Stimulated activated CD8-positive, alpha-beta memory T cell treated with anti-CD3 and anti-CD28 coated beads, Interleukin-4, amount 100 ng/mL, for 24 hours (primary cell): ENCODE data around the gene CD79B.

Experiments used
- DNase-seq: peaks from one replicate; pipeline ENCODE4 v3.0.0-alpha.2; 2020; ENCODE audit warnings: low read depth

Gene CD79B

DNA sequence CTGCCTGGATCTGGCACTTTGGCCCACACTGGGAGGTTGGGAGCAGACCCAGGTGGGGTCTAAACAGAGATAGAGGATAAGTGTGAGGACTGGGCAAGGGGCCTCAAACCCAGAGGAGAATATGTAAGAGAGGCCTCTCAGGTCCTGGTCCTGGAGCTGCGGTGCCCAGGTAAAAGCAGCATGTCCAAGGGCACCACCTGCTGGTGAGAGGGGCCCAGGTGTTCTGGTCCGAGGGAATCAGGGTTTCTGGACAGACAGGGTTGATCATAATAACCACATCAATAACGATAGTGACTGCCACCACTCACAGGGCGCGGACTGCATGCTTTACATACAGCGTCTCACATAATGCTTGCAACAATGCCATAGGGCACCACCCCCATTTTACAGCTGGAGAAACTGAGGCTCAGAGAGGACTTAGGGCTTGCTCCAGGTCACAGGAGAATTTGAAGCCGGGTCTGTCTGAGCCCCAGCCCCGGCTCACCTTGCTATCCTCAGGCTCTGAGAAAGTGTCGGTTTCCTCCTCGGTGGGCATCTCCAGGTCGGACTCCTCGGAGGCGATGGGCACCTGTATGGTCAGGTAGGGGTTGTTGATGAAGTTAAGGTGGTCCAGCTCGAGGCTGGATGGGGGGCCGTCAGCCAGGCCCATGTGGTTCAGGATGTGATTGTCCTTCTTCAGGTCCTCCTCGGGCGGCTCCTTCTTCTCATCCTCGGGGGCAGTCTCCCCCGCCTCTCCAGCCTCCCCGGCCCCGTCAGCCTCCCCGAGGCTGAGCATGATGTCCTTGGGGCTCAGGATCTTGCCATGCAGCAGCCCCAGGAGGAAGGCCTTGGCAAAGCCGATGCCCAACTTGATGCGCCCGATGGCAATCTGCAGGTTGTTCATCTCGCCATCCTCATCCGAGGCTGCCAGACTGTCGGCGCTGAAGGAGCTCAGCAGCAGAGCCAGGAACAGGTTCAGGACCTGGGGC, 19.1 kb upstream of the CD79B start:
- DNase-seq = no peak

DNA sequence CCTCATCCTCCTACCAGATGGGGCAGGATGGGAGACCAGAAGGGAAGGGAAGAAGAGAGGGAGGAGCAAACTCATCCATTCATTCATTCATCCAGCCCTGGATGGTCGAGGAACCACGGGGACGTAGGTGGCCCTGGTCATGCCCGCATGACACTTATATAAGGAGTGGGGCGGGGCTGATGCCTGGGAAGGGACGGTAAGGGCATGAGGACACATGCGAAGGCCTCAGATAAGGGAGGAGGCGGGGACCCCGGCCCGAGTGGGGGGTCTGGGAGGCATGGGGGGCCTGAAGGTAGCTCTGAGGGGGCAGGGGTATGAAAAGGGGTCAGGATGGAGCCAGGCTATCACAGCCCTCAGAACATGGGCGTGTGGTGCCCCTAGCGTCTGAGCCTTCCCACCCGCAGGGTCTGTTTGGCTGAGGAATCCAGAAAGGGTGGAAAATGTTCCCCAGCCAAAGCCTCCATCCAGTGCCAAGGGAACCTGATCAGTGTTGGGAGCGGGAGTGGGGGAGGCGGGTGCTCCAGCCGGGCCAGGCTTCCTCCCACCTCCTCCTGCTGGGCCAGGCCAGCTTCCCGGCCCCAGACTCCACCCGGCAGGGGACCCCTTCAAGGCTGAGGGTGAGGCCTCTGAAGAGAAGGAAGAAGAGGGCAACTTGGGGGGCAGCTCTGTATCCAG, 17.6 kb upstream of the CD79B start:
- DNase-seq = no peak

DNA sequence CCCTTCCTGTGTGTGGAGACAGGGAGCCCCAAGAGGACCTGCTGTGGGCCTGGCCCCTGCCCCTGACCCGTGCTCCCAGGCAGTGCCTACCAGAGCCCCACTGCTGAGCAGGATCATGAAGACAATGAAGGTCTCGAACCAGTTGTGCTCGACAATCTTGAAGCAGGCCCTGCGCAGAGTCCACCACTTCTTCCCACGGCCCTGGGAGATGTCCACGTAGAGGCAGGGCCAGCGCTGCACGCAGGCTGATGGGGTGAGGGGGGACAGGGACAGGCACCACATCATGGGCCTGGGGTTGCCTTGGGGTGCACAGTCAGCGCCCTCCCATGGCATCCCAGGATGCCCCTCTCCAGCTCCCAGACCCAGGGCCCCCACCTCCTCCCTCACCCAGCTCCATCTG, 16.4 kb upstream of the CD79B start:
- DNase-seq = no peak

DNA sequence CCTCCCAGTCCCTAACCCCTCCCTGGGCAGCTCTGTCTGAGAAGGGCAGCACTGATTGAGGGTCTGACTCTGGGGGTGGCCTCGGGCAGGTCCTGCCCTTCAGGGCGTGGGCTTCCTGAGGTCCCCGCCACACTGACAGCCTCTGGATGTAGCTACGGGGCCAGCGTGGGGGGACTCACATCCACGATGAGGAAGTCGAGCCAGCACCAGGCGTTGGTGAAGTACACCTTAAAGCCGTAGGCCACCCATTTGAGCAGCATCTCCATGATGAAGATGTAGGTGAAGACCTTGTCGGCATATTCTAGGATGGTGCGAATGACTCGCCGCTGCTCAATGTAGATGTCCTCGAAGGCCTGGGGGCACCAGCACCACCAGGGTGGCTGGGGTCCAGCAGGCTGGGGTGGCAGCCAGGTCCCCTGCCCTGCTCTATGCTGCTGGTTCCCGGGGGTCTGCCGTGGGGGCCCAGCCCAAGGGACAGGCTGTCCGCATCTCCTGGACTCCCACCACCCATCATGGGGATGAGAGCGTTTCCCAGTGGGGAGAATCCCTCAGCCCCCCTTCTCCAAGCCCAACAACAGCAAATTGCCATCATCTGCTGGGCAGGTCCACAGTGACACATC, 15.7 kb upstream of the CD79B start:
- no peak for DNase-seq

DNA sequence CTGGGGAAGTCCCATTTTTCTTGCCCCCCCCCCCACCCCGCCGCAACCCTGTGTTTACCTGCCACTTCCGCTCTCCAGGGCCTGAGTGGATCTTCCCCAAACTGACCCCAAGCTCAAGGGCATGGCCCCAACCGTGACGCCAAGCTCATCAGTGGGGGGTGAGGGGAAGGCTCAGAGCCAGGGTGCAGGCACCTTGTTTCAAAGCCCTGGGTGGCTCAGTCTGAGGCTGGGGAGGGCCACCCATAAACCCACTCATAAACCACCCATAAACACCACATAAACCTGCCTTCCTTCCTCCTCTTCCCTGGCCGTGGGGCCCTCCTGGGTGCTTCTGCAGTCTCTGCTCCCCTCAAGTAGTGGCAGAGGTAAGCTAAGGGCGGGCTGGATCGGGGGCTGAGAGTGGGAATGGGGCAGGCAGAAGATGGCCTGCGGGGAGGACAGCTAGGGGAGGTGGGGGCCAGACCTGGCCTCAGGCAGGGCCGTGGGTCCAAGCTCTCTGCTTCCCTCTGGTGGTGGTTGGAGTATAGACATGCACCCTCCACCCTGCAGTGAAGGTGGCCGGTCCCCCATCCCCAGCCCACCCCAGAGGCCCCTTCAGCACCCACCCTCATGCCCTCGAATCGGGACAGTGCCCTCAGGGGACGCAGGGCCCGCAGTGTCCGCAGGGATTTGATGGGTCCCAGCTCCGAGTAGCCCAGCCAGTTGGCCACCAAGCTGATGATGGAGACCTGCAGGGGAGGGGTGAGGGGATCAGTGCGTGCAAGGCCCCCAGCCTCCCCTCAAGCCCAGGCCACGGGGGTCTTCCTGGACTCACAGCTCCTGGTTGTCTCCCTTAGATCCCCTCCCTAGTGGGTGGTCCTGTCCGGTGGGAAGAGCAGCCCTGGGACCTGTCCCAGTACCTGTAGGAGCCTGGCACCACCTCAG, 14.6 kb upstream of the CD79B start:
- DNase-seq = no peak

DNA sequence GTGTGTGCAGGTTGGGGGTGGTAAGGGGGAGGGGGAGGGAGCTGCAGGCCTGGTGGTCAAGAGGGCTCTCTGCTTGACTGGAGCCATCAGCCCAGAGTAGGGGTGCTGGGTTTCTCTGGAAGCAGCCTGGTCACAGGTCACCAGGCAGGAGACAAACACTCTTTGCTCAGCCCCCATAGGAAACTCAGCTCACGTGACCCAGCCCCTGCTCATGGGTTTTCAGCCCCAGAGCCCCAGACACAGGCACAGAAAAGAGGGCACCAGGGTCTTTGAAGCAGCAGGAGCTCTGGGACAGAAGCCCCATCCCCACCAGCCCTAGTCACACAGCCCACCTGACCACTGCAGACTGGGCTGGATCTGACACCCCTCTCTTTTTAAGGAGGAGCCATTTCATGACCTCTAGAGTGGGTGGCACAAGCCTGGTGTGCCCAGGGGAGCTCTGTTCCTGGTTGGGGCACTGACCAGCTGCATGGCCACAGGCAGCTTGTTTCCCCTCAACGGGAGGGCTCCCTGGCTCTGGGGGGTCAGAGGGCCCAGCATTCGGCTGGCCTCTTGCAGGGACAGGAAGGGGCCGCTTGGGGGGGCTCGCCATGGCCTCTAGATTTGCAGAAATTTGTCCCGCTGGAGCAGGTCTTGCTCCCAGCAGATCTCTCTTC, 13.8 kb upstream of the CD79B start:
- no peak for DNase-seq

DNA sequence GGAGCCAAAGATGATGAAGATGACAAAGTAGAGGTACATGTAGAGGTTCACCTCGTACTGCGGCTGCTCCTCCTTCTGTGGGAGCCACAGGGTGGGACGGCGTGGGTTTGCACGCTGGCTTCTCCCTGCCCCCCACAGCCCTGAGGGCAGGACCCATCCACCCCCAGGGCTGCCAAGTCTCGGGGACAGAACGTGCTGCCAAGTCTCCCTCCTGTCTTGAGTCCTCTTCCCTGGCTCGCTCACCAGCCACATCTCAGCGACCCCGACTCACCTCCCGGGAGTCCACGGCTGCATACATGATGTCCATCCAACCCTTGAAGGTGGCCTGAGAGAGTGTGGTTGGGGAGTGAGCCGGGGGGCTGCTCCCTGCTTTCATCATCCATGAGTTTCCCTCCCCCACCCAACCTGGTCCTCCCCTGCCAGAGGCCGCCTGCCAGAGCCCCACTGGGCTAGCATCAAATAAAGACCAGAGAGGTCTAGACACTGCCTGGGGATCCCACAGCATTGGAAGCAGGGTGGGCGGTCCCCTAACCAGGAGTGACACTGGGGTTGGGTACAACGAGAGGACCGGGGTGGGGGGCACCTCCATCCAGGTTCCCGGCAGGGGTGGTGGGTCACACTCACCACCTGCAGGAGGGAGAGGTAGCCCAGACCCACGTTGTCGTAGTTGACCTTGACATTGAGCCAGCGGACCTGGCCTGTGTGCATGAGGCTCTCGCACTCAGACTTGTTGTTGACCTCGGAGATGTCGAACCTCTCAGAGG, 12.8 kb upstream of the CD79B start:
- DNase-seq = no peak

DNA sequence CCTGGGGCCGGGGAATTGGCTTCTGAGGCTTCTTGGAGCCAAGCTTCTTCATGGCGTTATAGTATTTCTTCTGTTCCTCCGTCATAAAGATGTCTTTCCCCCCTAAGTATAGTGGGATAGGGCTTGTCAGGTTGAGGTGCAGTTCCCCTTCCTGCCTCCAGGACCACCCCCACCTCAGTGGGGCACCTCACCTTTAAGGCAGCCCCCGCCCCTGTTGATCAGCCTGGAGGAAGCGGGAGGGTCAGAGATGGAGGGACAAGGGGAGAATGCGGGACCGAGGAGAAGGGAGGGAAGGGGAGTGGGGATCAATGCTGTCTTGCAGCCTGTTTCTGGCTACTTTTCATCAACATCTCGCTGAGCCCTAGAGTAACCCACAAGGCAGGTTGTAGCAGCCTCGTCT, 11.6 kb upstream of the CD79B start:
- no peak for DNase-seq

DNA sequence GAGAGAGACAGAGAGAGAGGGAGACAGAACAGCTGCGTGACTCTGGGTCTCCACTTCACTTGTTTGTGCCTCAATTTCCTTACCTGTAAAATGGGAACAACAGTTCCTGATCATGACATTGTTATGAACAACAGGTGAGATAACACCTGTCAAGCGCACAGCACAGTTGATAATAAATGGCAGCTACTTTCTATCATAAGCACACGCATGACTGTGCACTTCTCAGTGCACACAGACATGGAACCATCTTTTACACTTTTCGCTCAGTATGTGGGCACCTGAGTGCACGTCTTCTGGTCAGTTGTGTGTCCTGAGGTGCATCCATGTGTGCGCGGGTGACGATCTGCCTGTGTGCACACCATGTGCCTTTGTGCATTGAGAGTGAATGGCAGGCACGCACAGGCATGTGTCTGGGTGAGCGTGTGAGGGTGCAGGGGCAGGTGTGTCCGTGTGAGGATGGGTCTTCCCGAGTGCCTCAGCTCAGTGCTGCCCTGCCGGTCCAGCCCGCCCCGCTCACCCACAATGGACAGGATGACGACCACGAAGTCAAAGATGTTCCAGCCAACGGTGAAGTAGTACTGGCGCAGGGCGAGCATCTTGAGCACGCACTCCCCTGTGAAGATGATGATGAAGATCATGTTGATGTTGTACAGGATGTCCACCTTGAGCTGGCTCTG, 10.3 kb upstream of the CD79B start:
- DNase-seq = no peak

DNA sequence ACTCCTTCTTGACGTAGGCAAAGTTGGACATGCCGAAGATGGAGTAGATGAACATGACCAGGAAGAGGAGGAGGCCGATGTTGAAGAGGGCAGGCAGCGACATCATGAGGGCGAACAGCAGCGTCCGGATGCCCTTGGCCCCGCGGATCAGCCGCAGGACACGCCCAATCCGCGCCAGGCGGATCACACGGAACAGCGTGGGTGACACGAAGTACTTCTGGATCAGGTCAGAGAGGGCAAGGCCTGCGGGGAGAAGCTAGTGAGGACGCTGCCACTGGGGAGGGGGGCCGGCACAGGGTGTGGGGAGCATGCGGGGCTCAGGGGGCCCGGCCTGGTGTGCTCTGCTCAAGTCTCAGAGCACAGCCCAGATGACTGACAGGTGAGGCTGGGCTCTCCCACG, 9.6 kb upstream of the CD79B start:
- no peak for DNase-seq

DNA sequence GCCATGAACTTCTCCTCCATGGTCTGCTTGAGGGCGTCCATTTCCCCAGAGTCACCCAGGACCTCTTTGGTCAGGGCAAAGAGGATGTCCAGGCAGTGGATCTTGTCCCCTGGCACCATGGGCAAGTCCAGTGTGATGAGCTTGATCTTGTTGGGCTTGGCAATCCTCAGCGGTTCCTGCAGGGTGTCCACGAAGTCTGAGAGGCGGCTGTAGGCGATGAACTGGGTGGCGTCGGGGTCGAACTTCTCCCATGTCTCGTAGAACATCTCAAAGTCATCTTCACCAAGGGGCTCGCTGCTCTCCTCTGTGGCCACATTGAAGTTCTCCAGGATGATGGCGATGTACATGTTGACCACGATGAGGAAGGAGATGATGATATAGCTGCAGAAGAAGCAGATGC, 9.0 kb upstream of the CD79B start:
- DNase-seq = no peak

DNA sequence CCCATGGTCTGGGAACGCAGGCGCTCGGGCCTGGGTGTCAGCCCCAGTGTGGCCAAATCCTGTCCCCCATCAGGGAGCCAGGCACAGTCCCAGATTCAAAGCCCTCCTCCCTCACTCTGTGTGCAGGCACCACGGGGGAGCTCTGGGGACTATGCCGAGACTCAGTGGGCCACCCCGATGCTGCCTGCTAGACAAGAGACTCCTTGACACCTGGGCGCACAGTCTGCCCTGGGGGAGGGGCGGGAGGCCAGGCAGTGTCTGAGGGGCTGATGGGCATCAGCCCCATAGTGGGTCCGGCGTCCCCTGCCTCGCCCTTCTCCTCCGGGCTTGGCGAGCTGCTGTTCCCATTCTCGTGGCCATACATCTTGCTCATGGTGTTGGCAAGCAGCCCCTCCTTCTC, 8.5 kb upstream of the CD79B start:
- no peak for DNase-seq

DNA sequence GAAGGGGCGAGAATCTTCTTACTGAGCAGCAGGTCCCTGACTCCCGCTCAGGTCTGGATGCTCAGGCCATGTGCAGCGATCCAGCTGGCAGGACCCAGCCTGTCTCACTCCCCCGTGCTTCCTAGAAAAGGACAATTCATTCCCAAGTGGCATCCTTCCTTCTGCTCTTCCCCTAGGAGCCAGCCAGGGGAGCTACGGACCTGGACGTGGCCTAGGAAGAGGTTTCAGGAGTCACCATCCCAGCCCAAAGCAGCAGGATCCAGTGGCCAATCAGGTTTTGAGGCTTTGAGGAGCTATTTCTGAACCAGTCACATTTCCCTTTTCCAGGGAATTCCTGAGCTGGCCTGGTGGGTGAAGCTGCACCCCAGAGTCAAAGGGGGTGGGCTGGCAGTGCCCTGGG, 7.8 kb upstream of the CD79B start:
- DNase-seq = no peak

DNA sequence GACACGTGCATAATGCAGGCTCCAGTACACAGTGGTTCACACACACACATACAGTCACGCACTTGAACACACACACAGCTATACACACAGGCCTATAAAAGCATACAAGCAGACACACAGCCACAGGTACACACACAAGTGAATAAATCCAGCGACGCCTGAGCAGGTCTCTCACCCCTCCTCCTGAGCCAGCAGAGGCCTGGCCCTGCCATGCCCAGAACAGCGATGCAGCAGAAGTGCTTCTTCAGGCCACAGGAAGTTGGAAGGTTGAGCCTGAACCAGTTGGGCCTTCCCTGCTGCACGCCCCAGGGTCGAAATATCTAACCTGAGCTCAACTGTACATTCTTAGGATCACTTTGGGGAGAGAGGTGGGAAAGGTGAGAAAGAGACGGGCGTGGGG, 7.3 kb upstream of the CD79B start:
- no peak for DNase-seq

DNA sequence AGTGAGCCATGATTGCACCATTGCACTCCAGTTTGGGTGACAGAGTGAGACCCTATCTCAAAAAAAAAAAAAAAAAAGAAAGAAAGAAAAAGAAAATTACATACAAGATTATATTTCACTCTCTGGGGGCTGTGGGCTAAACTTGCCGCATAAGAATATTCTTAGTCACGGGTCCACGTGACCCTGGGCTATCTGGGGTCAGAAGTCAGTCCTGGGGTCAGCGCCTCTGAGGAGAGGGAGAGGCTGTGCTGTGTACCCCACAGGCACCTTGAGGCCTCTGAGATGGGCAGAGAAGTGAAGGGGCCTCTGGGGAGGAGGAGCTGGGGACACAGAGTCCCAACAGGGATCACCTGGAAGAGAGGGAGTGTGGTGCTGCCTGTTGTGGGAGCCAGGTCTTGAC, 5.8 kb upstream of the CD79B start:
- DNase-seq = no peak

DNA sequence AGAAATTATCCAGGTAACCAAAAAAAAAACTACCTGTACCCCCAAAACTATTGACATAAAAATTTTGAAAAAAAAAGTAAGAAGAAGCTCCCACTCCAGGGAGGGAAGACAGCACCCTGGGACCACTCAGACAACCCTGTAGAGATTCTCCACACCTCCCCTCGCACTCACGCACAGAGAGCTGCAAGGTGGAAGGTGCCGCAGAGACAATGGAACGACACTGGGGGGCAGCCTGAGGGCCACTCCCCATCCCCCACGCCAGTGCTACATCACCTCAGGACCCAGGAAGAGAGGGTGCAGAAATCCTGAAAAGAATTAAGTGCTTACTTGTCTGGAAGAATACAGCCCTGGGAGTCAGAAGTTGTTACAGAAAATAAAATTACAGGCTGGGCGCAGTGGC, 5.2 kb upstream of the CD79B start:
- no peak for DNase-seq

DNA sequence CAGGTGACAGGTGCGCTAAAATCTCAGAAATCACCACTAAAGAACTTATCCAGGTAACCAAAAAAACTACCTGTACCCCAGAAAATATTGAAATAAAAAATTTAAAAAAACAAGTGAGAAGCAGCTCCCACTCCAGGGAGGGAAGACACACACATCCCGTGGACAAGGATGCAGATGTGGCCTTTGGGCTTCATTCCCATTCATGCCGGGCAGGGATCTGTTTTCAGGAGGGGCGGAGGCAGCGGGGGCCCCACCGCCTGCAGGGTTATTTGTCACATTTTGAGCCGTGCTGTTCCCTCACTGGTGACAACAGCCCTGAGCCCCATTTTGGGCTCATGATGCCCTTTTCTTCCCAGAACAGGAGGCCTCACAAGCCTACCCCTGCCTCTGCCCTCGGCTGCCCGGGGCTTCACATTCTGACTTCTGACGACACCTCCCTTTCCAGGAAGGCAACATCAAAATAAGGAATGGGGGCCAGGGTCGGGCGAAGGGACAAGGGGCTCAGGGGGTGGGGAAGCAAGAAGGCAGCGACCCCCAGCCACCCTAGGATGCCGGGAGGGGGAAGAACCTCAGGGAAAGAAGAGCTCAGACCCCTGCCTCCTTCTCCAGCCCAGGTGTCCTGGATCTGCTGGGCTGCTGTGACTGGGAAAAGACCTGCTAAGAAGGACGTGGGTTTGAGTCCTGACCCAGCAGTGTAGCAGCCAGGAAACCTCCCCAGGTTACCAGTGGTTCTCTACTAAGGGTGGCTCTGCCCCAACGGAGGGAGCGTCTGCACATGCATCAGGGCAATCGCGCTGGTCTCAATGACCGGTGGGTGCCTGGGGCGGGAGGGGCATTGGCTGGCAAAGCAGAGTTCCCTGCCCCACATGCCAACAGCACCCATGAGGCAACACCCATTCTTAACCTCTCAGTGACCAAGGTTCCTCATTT, 2.3 kb upstream of the CD79B start:
- DNase-seq = no peak

DNA sequence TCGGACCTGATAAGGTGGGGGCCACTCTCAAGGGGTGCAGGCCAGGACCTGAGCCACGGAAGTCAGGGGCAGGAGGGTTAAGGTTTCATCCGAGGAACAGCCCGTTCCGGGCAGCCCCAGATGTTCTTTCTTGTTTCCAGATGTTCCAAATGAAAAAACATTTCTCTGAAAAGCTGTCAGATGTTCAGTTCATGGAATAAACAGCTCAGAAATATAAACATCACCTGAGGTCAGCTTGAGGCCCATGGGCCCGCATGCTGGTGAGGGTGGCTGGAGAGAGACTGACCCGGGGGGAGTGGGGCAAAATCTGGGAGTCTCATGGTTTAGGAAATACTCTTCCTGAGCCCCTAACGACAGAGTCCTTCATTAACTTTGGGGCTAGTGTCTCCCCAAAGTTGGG, 1.5 kb upstream of the CD79B start:
- no peak for DNase-seq

DNA sequence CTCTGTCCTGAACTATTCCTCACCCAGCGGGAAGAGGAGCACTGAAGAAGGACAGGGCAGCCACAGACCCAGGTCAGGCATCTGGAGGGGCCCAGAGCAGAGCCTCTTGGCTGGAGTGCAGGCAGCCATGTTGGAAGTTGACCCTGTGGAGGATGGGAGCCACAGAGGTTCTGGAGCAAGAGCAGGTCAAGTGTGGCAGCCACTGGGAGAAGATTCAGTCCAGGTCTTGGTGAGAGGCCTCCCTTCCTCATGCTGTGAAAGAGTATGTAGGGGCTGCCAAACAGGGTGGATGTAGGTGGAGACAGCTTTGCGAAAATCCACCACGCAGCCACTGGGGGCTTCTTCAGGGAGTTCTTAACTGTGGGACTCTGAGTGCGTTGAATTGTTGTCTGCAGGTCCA, 590 bp upstream of the CD79B start:
- no peak for DNase-seq
